Stimulated activated CD8-positive, alpha-beta memory T cell treated with anti-CD3 and anti-CD28 coated beads, Interleukin-7, amount 100 ng/mL, for 48 hours (primary cell): ENCODE results near the gene EIF5A.

Source experiments
- DNase-seq, 2 donors: peaks; one replicate each; pipeline ENCODE4 v3.0.0-alpha.2; 2020; ENCODE audit warnings: low read depth in 1 of 2; ENCODE audit errors: extremely low read depth in 1 of 2

Gene EIF5A

GRCh38 chr17:7284911-7285310 is 22.5 kb upstream of the EIF5A start:
- DNase-seq = no peak

- no peak for DNase-seq
Observed at GRCh38 chr17:7285679-7286078, 21.7 kb upstream of the EIF5A start.

GRCh38 chr17:7289256-7290032 is 18.0 kb upstream of the EIF5A start:
- DNase-seq = no peak

- DNase-seq = no peak
Observed at GRCh38 chr17:7290166-7290565, 17.3 kb upstream of the EIF5A start.

GRCh38 chr17:7290685-7291084 is 16.7 kb upstream of the EIF5A start:
- no peak for DNase-seq

GRCh38 chr17:7292194-7292593 is 15.2 kb upstream of the EIF5A start:
- DNase-seq = no peak

GRCh38 chr17:7292729-7293128 is 14.7 kb upstream of the EIF5A start:
- no peak for DNase-seq

GRCh38 chr17:7293159-7293558 is 14.3 kb upstream of the EIF5A start:
- no peak for DNase-seq

- DNase-seq = no peak
Observed at GRCh38 chr17:7293816-7294613, 13.4 kb upstream of the EIF5A start.

GRCh38 chr17:7294614-7295153 is 12.7 kb upstream of the EIF5A start, which contains the start of gene YBX2:
YBX2 (minus strand) TSS chr17:7294639; CDS start chr17:7294500, 139 bp downstream.
- peak in 1 of 2 donors; percentile 79 for DNase-seq

- no peak for DNase-seq
Observed at GRCh38 chr17:7295230-7296180, 11.9 kb upstream of the EIF5A start.

GRCh38 chr17:7296189-7296861 is 11.1 kb upstream of the EIF5A start:
- no peak for DNase-seq

- DNase-seq = no peak
Observed at GRCh38 chr17:7304179-7304578, 3.2 kb upstream of the EIF5A start.

GRCh38 chr17:7307686-7308624 is 527 bp downstream of the EIF5A start:
- DNase-seq = no peak

GRCh38 chr17:7308625-7309433 is 1.4 kb downstream of the EIF5A start:
- peak in 1 of 2 donors; percentile 71 for DNase-seq

- DNase-seq = no peak
Observed at GRCh38 chr17:7309628-7310027, 2.2 kb downstream of the EIF5A start.

GRCh38 chr17:7311110-7311705 is 3.8 kb downstream of the EIF5A start:
- DNase-seq = no peak
